ENCODE measurements around the gene FRRS1L.
A peak's percentile ranks its signal among the peaks of the same experiment; 100 is the strongest.

- no peak for TF ChIP-seq EZH2 (IDR thresholded peaks at IDR 0.05; ENCODE audit: borderline replicate concordance, low read length)
- TF ChIP-seq CTCF (IDR thresholded peaks at IDR 0.05; ENCODE audit: low read length) = peak; percentile 17; the same call in 1 of the 2 replicates
These were observed 68.7 kb downstream of the FRRS1L start for GRCh38 chr9:109098171-109098959.

Measured in OCI-LY1 (cell line).